Stimulated activated CD8-positive, alpha-beta memory T cell treated with anti-CD3 and anti-CD28 coated beads, Interleukin-7, amount 100 ng/mL, for 4 hours (primary cell): ENCODE data around the gene DUXA.
"Not testable (repeated sequence)": the region's sequence is repeated elsewhere in the genome, so short reads cannot be mapped to it uniquely, and the experiment has no call there.

Source experiments
- DNase-seq, 2 donors: peaks; one replicate each; pipeline ENCODE4 v3.0.0-alpha.2; 2020; ENCODE audit warnings: low read depth in 2 of 2

DUXA gene

DNA sequence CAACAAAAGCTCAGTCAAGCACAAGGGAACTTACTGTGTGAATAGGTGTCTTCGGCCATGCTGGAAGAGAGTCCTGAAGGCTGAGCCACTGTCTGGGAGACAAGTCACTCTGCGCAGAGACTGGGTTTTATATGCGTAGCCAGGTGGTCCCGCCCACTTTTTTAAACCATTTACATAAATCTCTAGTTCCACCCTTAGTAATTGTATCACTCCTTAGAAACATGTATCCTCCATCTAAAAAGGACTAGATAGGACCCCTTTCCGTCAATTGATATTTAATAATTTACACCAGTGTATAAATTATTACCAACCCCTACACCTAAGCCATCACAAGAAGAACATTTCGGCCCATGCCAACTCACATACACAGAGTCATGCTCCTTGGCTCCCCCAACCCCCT lies at the start of gene DUXA:
Gene DUXA (minus strand): TSS at position 101 of the 400 bp plus-strand sequence. CDS start 42 bp downstream, at position 59.
- DNase-seq, result no peak

DNA sequence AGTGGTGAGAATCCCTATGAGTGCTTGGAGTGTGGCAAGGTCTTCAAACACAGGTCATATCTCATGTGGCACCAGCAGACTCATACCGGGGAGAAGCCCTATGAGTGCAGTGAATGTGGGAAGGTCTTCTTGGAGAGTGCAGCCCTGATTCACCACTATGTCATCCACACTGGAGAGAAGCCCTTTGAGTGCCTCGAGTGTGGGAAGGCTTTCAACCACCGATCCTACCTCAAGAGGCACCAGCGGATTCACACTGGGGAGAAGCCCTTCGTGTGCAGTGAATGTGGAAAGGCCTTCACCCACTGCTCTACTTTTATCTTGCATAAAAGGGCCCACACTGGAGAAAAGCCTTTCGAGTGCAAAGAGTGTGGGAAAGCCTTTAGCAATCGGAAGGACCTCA lies 44.8 kb upstream of the DUXA start:
- no peak for DNase-seq

DNA sequence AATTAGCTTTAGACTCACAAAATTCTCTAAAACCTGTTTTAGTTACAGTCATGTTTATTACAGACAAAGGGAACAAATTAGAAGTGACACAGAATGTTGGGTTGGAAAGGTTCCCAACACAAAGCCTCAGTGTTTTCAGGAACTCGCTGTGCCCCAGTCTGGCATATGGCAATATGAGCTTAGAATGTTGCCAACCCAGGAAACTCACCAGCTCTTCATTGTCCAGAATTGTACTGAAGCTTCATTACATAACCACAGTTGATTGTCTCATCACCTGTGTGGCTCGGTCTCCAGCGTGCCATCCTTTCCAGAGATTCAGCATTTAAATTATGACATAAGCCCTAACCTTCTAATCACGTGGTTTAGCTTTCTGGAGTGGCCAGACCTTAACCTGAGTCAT lies 43.1 kb upstream of the DUXA start:
- DNase-seq, result no peak

DNA sequence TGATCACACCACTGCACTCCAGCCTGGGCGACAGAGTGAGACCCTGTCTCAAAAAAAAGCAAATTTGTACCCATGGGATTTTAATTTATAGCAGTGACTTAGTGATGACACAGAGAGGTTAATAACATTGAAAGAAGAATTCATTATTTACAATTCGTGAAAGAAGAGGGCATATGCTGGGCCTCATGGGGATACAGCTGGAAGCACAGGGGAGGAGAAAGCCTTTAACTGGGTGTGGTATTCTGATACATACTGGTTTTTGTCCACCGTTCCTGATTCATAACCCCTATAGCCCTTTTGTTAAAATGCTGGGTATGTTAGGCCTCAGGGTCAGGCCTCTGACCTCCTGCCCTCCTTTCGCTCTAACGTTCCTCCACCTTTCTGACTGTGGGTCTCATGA lies 34.9 kb upstream of the DUXA start:
- no peak for DNase-seq

DNA sequence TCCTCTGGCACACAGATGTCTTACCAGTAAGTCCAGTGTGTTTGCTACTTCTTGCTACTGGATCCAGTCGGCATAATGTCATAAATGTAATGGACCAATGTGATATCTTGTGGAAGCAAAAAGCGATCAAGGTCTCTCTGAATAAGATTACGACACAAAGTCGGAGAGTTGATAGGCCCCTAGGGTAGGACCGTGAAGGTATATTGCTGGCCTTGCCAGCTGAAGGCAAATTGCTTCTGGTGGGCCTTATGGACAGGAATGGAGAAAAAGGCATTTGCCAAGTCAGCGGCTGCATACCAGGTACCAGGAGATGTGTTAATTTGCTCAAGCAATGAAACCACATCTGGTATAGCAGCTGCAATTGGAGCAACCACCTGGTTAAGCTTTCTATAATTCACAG lies 30.6 kb upstream of the DUXA start:
- not testable (repeated sequence) for DNase-seq

DNA sequence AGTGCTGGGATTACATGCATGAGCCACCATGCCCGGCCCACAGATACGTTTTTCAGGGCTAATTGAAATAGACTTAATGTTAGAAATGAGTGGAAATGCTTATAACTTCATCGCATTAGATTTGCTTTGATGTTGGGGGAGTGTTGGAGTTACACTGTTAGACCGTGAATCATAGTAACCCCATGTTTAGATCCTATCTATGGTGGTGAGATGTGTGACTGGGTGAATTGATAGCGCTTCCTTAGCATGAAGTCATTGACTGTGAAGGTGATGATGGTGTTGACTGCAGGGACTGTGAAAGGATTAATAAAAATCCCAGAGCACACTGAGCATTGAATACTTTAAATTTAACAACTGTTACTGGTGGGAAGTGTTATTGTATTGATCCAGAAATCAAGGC lies 25.7 kb upstream of the DUXA start:
- no peak for DNase-seq

DNA sequence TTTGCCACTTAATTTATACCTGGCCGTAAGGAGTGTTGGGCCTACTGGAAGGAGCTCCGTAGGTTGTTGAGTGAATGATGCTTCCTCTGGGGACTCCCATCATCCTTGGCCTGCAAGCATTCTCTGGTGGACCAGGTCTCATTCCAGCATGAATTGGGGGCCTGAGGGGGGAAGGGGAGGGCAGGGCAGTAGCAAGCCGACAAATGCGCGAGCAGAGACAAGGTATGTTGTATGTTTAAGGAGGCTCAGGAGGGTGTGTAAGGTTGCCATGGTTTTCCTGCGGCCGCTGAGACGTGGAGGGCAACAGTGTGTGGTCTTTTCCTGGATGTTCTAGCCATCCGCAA lies 24.8 kb upstream of the DUXA start:
- DNase-seq, result no peak

DNA sequence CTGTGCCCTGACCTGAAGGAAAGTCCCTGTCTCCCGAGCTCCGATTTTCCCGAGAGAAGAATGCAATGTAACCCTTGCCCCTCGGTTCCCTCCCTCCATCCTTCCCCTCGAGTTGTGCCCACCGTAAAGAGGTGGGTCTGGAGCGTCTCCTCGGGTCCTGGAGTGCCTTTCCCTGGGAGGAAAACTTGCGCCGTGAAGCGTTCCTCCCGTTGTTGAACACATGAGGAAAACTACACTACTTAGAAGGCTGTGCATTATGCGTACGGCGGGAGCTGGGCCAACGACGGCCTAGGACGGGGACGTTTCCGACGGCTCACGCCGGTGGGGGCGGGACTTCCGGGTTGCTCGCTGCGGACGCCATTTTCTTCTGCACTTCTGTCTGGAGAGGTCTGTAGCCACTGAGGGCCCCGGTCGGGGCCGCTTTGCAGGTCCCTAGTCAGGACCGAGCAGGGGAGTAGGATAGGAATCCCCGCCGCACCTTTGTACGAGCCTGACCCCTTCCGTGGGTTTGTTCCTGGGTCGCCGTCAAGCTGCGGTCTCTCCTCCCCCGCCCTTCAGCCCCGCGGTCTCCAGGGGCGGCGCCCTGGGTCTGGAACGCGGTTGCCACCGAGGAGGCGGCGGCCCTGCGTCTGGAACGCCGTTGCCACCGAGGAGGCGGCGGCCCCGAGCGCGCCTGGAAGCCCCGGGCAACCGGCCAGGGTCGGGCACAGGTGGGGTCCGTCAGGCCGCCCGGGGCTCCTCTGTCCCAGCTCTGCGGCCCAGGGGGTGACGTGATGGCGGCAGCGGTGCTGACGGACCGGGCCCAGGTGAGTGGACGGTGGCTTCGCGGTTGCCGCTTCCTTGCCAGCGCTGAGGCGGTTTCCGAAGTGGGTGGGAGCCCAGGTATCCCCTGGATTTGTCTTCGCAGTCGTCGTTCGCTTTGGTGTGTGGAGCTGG lies 24.1 kb upstream of the DUXA start, which contains the start of gene ZNF264:
Gene ZNF264 (plus strand): TSS at position 360 of the 936 bp plus-strand sequence. CDS start 414 bp downstream, at position 774.
- peak; percentile 73 to 85 for DNase-seq

DNA sequence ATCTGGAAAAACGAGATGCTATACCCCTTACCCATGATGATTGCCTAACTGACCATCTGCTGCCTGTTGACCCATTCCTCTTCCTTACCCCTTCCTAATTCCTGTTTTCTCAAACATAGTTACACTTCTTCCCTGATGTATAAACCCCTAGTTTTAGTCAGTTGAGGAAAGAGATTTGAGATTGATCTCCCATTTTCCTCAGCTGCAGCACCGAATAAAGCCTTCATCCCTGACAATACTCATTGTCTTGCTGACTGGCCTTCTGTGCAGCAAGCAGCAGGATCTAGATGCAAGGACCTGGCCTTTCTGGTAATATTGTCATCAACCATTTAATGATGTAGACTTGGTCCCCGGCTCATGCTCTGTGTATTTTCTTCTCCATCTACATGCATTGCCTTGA lies 23.0 kb upstream of the DUXA start:
- no peak for DNase-seq

DNA sequence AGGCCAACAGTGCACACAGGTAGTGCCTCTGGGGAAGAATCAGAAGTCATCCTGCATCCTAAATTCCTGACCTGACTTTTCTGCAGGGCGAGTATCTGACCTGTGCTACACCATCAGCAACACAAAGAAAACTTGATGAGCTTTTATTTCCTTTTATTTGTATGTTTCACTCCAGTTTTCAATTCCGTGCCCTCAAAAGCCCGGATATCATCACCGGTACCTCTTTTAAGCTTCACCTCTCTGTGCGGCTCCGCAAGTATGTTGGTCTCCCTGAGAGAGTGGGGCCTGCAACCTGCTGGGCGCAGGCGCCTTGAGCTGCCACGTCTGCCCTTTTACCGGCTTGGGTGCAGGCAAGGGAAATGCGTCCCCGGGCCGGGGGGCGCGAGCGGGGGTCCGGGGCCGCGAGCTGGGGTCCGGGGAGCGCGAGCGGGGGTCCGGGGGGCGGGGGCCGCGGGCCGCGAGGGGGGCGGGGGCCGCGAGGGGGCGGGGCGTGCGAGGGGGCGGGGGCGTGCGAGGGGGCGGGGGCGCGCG lies 4.3 kb upstream of the DUXA start:
- no peak for DNase-seq

DNA sequence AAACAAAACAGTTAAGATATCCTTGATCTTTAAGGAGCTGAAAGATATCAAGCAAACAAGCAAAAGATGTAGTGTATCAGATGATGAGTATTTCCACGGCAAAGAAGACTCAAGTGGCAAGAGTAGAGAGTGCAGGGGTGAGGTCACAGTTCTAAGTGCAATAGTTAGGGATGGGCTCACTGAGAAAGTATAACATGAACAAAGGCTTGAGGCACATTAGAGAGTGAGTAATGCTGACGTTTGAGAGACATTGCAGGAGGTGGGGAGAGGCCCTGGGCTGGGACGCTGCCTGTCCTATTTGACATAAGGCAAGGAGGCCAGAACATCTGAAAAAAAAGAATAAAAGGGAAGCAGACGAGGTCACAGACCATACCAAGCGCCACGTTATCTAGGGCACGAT lies 1.4 kb downstream of the DUXA start:
- no peak for DNase-seq

DNA sequence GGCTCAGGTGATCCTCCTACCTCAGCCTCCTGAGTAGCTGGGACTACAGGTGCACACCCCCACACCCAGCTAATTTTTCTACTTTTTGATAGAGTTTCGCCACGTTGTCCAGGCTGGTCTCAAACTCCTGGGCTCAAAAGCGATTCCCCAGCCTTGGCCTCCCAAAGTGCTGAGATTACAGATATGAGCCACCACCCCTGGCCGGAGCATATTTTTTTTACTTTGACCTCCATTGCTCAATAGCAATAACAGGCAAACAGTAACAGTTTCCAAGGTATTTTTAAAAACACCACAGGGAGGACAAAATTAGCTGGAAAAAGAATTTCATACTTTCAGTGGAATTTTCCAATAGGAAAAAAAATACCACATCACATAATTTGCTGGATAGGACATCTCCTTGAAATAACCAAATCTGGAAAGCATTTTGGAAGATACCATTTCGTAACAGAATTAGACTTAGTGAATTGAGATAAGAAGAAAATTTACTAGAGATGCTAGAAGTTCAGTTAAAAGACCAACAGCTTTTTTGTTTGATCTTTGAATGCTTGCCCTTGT lies 5.2 kb downstream of the DUXA start:
- no peak for DNase-seq

DNA sequence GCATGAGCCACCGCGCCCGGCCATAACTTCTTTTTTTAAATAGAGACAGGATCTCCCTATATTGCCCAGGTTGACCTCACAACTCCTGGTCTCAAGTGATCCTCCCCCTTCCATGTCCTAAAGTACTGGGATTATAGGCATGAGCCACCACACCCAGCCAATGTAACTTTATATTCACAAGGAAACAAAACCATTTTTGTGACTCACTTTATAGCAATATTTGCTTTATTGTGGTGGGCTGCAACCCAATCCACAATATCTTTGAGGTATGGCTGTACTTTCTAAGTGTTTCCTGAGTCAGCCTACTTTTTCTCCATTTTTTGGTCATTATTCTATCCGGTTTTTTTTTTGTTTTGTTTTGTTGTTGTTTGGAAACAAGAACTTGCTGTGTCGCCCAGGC lies 14.4 kb downstream of the DUXA start:
- DNase-seq, result no peak

DNA sequence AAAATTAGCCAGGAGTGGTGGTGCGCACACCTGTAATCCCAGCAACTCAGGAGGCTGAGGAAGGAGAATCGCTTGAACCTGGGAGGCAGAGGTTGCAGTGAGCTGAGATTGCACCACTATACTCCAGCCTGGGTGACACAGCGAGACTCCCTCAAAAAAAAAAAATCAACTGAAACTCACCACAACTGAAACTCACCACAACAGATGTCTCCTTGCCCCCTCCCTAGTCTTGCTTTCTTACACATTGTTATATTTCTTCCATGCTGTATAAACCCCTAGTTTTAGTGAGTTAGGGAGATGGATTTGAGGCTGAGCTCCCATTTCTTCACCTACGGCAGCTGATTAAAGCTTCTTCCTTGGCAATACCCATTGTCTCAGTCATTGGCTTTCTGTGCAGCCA lies 25.6 kb downstream of the DUXA start:
- no peak for DNase-seq

DNA sequence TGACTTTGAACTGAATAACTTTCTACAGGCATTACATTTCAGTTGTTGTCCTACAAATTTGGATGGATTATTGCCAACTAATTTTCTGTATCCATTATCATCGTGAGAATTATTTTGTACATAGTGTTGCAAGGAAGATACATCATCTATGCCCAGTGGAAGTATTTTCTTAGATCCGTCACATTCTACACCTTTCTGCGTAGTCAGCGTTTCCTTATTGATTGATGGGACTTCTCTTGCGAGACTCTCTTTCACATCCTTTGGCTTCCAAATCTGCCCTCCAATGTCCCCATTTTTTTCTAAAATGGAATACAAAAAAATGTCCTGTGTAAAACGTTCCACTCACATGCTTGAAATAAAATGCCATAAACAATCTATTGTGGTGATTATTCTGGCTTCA lies 31.5 kb downstream of the DUXA start:
- DNase-seq, result no peak

DNA sequence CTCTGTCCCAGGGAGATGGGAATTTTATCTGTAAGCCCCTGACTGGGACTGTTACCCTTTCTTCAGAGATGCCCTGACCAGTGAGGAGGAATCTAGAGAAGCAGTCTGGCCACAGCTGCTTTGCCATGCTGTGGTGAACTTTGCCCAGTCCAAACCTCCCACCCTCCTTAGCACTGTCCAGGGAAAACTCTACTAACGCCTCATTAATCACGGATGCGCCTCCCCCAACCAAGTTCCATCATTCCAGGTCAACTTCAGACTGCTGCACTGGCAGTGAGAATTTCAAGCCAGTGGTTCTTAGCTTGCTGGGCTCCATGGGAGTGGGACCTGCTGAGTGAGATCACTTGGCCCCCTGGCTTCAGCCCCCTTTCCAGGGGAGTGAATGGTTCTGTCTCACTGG lies 39.9 kb downstream of the DUXA start:
- not testable (repeated sequence) for DNase-seq

DNA sequence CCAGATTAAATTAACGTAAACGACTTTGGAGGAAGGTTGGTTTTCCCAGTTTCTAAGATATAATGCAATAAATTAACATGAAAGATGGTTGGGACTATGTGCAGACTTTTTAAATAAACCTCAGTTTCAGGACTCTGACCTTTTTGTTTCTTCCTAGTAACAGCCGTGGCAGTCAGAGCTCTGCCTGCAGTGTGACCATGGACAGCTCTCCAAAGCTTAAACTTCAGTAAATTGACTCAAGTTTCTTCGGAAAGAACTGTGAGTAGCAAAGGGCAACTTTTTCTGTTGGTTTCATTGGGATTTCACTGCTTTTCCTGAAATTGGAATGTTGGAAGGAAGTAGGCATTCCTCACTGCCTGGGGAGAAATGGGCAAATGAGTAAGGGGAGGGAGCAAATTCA lies 43.4 kb downstream of the DUXA start:
- DNase-seq, result no peak

DNA sequence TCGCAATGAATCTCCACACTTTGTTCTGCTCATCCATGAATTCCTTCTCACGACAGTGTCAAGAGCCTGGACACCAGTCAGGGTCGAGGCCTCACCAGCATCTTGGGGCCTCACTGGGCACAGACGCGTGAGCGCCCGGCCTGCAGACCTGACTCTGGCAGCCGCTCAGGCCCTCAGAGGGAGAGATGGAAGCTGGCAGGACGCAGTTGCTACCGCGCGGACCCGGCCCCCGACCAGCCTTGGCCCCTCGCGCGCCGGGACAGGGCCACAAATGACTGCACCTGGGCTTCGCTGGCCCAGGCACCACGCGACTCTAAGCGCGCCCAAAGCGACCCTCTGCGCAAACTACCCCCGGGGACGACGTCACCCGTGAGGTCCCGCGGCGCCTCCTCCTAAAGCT lies 48.4 kb downstream of the DUXA start:
- no peak for DNase-seq

DNA sequence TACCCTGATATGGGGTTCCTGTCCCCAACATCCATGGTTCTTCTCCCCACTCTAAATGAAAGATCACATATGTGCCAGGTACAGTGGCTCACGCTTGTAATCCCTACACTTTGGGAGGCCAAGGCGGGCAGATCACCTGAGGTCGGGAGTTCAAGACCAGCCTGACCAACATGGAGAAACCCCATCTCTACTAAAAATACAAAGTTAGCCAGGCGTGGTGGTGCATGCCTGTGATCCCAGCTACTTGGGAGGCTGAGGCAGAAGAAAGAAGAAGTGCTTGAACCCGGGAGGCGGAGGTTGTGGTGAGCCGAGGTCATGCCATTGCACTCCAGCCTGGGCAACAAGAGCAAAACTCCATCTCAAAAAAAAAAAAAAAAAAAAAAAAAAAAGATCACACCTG lies 53.8 kb downstream of the DUXA start:
- not testable (repeated sequence) for DNase-seq

DNA sequence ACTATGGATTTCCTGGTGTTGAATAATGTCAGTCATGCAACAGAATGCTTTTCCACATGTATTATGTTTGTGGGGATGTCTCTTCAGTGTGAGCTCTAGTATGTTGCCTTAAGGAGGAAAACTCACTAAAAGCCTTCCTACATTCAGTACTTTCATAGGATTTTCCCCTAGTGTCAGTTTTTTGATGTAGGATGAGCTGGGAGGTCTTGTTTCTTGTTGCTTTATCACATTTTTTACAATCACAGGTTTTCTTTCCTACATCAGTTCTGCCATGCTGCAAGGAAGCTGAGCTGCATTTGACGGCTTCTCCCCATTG lies 56.0 kb downstream of the DUXA start:
- DNase-seq, result no peak

DNA sequence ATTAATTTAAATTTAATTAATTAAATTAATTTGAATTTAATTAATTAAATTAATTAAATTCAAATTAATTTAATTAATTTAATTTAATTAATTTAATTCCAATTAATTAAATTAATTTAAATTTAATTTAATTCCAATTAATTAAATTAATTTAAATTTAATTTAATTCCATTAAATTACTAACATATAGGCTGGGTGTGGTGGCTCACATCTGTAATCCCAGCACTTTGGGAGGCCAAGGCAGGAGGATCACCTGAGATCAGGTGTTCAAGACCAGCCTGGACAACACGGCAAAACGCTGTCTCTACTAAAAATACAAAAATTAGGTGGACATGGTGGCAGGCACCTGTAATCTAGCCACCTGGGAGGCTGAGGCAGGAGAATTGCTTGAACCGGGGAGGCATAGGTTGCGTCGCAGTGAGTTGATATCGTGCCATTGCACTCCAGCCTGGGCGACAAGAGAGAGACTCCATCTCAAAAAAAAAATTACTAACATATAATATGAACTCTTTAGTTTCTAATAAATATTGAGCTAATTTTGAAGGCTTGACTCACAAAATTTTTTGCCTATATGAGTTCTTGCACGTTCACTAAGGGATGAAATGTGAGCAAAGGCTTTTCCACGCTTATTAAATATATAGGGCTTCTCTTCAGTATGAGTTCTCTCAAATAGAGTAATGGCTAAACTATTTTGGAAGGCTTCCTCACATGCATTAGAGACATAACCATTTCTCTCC lies 56.5 kb downstream of the DUXA start:
- no peak for DNase-seq

DNA sequence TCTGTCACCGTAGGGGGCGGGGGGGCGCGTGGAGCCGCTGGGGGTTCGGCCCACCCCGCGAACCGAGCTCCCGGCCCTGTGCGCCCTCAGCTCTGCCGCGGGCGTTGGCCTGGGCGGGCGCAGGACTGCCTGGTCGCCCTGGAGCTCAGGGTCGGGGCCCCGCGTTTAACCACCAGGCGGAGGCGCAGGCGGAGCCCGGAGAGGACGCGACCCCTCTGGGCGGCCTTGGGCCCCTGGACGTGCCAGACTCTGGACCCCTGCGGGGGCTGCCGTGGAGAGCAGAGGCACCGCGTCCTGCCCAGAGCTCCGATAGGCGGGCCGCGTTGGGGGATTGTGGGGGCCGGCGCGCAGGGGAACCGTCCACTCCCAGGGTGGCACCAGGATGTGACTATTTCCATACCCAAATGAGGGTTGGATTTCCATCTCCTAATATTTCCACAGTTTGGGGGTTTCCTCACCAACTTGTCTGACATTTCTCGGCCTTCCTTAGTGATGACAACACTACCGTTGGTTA lies 60.5 kb downstream of the DUXA start:
- no peak for DNase-seq
